CD14-positive monocyte (primary cell): ENCODE data around the gene LRIG1. TPM values are rescaled to one million over a fixed set of nuclear protein-coding genes. Genes with fewer than 3 reads are reported as not detected.

Experiments used
- DNase-seq, 3 donors: peaks; one replicate each; pipeline ENCODE4 v3.0.0-alpha.2; 2011 to 2022
- H2AFZ ChIP-seq: 2 replicates; pipeline ENCODE4 v1.6.0; 2012; ENCODE audit warnings: mild to moderate bottlenecking, low read depth, low read length, inconsistent platforms; ENCODE audit not compliant: insufficient read depth, poor library complexity, severe bottlenecking
- H3K27ac ChIP-seq, 2 donors: 1 replicate in 1 of 2; 2 replicates in 1 of 2; pipeline ENCODE4 v1.5.1; 2012 to 2013; ENCODE audit warnings: low read length in 2 of 2, control low read depth in 1 of 2, inconsistent platforms in 1 of 2, low read depth in 1 of 2, mild to moderate bottlenecking in 1 of 2
- H3K27me3 ChIP-seq, 2 donors: one replicate each; pipeline versions ENCODE4 v1.6.0 to v1.6.1; 2011 to 2013; ENCODE audit warnings: low read length in 2 of 2; ENCODE audit not compliant: control insufficient read depth in 2 of 2, insufficient read depth in 2 of 2
- H3K36me3 ChIP-seq, 2 donors: replicated peaks in 1 of 2; 1 replicate in 1 of 2; 2 replicates in 1 of 2; pipeline versions ENCODE4 v1.5.1 to v1.6.1; 2012 to 2013; ENCODE audit warnings: low read length in 2 of 2, control low read depth in 1 of 2, inconsistent platforms in 1 of 2, mild to moderate bottlenecking in 1 of 2; ENCODE audit not compliant: insufficient read depth in 2 of 2, control insufficient read depth in 1 of 2
- H3K4me1 ChIP-seq, 2 donors: 1 replicate in 1 of 2; 2 replicates in 1 of 2; pipeline versions ENCODE4 v1.5.1 to v1.6.1; 2012 to 2013; ENCODE audit warnings: low read length in 2 of 2, control low read depth in 1 of 2, inconsistent platforms in 1 of 2, mild to moderate bottlenecking in 1 of 2, moderate library complexity in 1 of 2; ENCODE audit not compliant: insufficient read depth in 2 of 2, control insufficient read depth in 1 of 2
- H3K4me2 ChIP-seq: replicated peaks from 2 replicates; pipeline ENCODE3; 2012; ENCODE audit warnings: low read length, moderate library complexity, mild to moderate bottlenecking; ENCODE audit not compliant: poor library complexity, severe bottlenecking; ENCODE audit errors: extremely low read depth
- H3K4me3 ChIP-seq, 3 experiments: fragments of 200-600 bp in 1 of 3; sonication (generic) in 1 of 3; replicated peaks in 1 of 3; 1 replicate in 2 of 3; 2 replicates in 1 of 3; pipeline ENCODE4 v1.5.1; 2011 to 2013; ENCODE audit warnings: low read length in 3 of 3, mild to moderate bottlenecking in 3 of 3, control low read depth in 2 of 3, low read depth in 2 of 3, inconsistent platforms in 1 of 3, moderate library complexity in 1 of 3
- H3K79me2 ChIP-seq: 2 replicates; pipeline ENCODE4 v1.6.0; 2012; ENCODE audit warnings: mild to moderate bottlenecking, control low read depth, inconsistent platforms, low read length, moderate library complexity; ENCODE audit not compliant: insufficient read depth
- H3K9ac ChIP-seq: 2 replicates; pipeline ENCODE4 v1.6.0; 2017; ENCODE audit warnings: low read length, mild to moderate bottlenecking; ENCODE audit not compliant: insufficient read depth, poor library complexity, severe bottlenecking
- H3K9me3 ChIP-seq, 2 donors: replicated peaks in 1 of 2; 1 replicate in 1 of 2; 2 replicates in 1 of 2; pipeline versions ENCODE4 v1.5.1 to v1.6.1; 2012 to 2013; ENCODE audit warnings: low read length in 2 of 2, control low read depth in 1 of 2; ENCODE audit not compliant: control insufficient read depth in 1 of 2, insufficient read depth in 1 of 2
- H4K20me1 ChIP-seq: 2 replicates; pipeline ENCODE4 v1.6.0; 2012; ENCODE audit warnings: mild to moderate bottlenecking, low read length, control low read depth, moderate library complexity; ENCODE audit not compliant: insufficient read depth
- H3K27ac Mint-ChIP-seq, 7 donors: one replicate each; pipeline ENCODE4 v1.8.0; 2020; ENCODE audit warnings: mild to moderate bottlenecking in 7 of 7, mixed read lengths in 7 of 7, moderate library complexity in 6 of 7, inconsistent platforms in 2 of 7
- H3K27me3 Mint-ChIP-seq, 3 donors: one replicate each; pipeline ENCODE4 v1.8.0; 2021 to 2022; ENCODE audit warnings: low read depth in 3 of 3, mild to moderate bottlenecking in 3 of 3, mixed read lengths in 3 of 3, moderate library complexity in 3 of 3, inconsistent platforms in 1 of 3
- H3K36me3 Mint-ChIP-seq, 2 donors: one replicate each; pipeline ENCODE4 v1.8.0; 2020; ENCODE audit warnings: mixed read lengths in 2 of 2, inconsistent platforms in 1 of 2, mild to moderate bottlenecking in 1 of 2
- H3K4me1 Mint-ChIP-seq: one replicate; pipeline ENCODE4 v1.8.0; 2020; ENCODE audit warnings: mild to moderate bottlenecking, mixed read lengths
- H3K4me3 Mint-ChIP-seq, 2 donors: one replicate each; pipeline ENCODE4 v1.8.0; 2020; ENCODE audit warnings: mild to moderate bottlenecking in 2 of 2, mixed read lengths in 2 of 2, moderate library complexity in 1 of 2
- H3K9me3 Mint-ChIP-seq, 7 donors: one replicate each; pipeline ENCODE4 v1.8.0; 2020 to 2022; ENCODE audit warnings: mixed read lengths in 7 of 7, mild to moderate bottlenecking in 6 of 7, moderate library complexity in 6 of 7, inconsistent platforms in 2 of 7
- WGBS: methylation state at CpG from one replicate; pipeline ENCODE4 v1.1.5; 2013; ENCODE audit warnings: missing lambda C conversion rate; ENCODE audit not compliant: insufficient coverage; 5-methylcytosine and 5-hydroxymethylcytosine counted together
- intact Hi-C, 2 donors: fragments of 100-400 bp; cut with micrococcal nuclease; formaldehyde crosslinking; loops; one replicate each; pipeline versions ENCODE4 v1.15.0 to v1.15.1; 2023
- polyA plus RNA-seq, 3 donors: library from polyadenylated mRNA; depleted of rRNA in 1 of 3; unstranded in 2 of 3; stranded (reverse) in 1 of 3; fragments of 300-500 nt in 2 of 3; fragments of >200 nt in 1 of 3; fragmentation: Illumina TruSeq in 2 of 3; gene quantifications; 1 replicate in 2 of 3; 2 replicates in 1 of 3; pipeline ENCODE4 v1.2.3, GENCODE V29; 2012 to 2021
- TF ChIP-seq, protein P1 (sequence below): fragments of 200-600 bp; IDR thresholded peaks from one replicate; pipeline ENCODE4 v1.8.0; 2022; ENCODE audit warnings: antibody characterized with exemption, mild to moderate bottlenecking

Gene LRIG1
- polyA plus RNA-seq, 3 donors = 0.82 to 1.9 (median 1.0) TPM

DNA sequence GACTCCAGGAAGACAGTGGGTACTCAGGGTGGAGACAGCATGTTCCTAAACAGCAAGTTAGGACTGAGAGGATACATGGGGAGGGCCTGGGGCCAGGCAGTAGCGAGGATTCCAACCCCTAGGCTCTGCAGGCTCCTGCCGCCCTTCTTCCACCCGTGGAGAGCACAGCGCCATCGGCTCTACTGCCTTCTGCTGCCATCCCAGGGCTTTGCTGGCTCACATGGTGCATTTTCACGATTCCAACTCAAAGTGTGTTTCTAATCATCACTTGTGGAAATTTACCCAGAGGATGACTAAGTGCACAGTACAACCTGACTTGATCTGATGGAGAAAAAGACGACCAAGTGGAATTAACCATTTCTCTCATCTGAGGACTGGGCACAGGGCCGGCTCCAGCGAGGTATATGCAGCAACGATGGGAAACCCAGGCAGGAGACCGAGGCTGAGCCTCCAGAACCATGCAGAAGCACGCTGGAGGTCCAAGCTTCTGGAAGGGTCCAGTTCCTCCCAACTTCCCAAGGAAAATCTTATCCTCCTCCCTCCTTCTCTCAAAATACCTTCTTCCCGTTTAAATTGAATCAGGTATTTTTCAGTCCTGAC is 104.6 kb downstream of the LRIG1 start:
- TF ChIP-seq, protein P1, sequence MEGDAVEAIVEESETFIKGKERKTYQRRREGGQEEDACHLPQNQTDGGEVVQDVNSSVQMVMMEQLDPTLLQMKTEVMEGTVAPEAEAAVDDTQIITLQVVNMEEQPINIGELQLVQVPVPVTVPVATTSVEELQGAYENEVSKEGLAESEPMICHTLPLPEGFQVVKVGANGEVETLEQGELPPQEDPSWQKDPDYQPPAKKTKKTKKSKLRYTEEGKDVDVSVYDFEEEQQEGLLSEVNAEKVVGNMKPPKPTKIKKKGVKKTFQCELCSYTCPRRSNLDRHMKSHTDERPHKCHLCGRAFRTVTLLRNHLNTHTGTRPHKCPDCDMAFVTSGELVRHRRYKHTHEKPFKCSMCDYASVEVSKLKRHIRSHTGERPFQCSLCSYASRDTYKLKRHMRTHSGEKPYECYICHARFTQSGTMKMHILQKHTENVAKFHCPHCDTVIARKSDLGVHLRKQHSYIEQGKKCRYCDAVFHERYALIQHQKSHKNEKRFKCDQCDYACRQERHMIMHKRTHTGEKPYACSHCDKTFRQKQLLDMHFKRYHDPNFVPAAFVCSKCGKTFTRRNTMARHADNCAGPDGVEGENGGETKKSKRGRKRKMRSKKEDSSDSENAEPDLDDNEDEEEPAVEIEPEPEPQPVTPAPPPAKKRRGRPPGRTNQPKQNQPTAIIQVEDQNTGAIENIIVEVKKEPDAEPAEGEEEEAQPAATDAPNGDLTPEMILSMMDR = no peak
- Histone ChIP-seq H3K27me3 (no peaks in the 10 kb centered on the region), H3K4me2 (no peak overlapping the region), H3K4me3 (no peak overlapping the region), H3K9ac (no peak overlapping the region), H3K9me3 (no peaks in the 10 kb centered on the region), H3K79me2 (no peaks in the 10 kb centered on the region), H3K4me1 (peaks cover 8 to 11% of the 10 kb centered on the region in 2 donors), H4K20me1 (no peaks in the 10 kb centered on the region), H2AFZ (no peak overlapping the region), H3K27ac (no peak overlapping the region), H3K36me3 (no peaks in the 10 kb centered on the region)
- Mint-ChIP-seq H3K9me3 (peaks cover 0 to 3% (median 0%) of the 10 kb centered on the region in 7 donors), H3K4me3 (no peak overlapping the region), H3K36me3 (peaks cover 12 to 16% of the 10 kb centered on the region in 2 donors), H3K4me1 (peaks cover 9% of the 10 kb centered on the region), H3K27ac (peak overlapping the region in 1 of 7 donors; percentile 8), H3K27me3 (no peaks in the 10 kb centered on the region)
- WGBS = 85% methylated on average over 13 of the region's 13 CpGs
- no peak for DNase-seq
- intact Hi-C loops = no loop called here

DNA sequence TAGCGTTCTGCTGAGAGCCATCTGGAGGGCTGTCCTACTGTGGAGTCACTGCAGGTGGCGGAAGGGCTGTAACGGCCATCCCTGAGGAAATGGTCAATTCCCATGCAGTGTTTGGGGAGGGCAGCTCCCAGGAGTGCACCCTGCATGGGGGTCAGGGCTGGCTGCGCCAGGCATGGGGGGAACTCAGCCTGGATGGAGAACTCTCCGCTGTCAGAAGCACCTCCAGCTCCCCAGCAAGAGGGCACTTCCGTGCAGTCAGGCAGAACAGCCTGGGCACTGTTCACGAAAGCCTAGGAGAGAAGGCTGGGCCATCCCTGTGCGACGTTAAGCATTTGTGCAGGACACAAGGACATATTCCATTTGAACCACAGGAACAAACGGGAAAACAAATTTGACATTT is 105.2 kb downstream of the LRIG1 start:
- no peak for DNase-seq

More for the DNA sequence above, 105.2 kb downstream of the LRIG1 start:
- no peaks in the 10 kb centered on the region for H3K27me3 Mint-ChIP-seq
- H2AFZ ChIP-seq = no peak overlapping the region
- WGBS = 98% methylated on average over 10 of the region's 10 CpGs
- no peak overlapping the region for H3K9ac ChIP-seq
- H3K4me3 ChIP-seq = no peak overlapping the region
- no peak overlapping the region for H3K4me3 Mint-ChIP-seq
- peaks cover 9% of the 10 kb centered on the region for H3K4me1 Mint-ChIP-seq
- H3K9me3 ChIP-seq = no peaks in the 10 kb centered on the region
- peaks cover 12 to 16% of the 10 kb centered on the region in 2 donors for H3K36me3 Mint-ChIP-seq
- H3K36me3 ChIP-seq = no peaks in the 10 kb centered on the region
- H3K9me3 Mint-ChIP-seq = peaks cover 0 to 3% (median 0%) of the 10 kb centered on the region in 7 donors
- H3K27ac Mint-ChIP-seq = peak overlapping the region in 1 of 7 donors; percentile 61
- TF ChIP-seq, protein P1 = no peak
- H3K4me1 ChIP-seq = peaks cover 8 to 11% of the 10 kb centered on the region in 2 donors
- H3K27me3 ChIP-seq = no peaks in the 10 kb centered on the region
- no peak overlapping the region for H3K4me2 ChIP-seq
- intact Hi-C loops = no loop called here
- H3K27ac ChIP-seq = no peak overlapping the region
- no peaks in the 10 kb centered on the region for H4K20me1 ChIP-seq
- no peaks in the 10 kb centered on the region for H3K79me2 ChIP-seq
